Measurements from ENCODE around the gene RPLP1. TPM values are rescaled to one million over a fixed set of nuclear protein-coding genes. Genes with fewer than 3 reads are reported as not detected.

RPLP1 gene
- total and polyA plus RNA-seq, 2 of the 8 experiments (the other 6 are each of a cell fraction or from before 2014, with no cell fraction given), result 2,089 to 4,387 TPM

- H3K23ac ChIP-seq (ENCODE audit: insufficient read length), result no peak overlapping the region
- no peak overlapping the region for H2AK5ac ChIP-seq (ENCODE audit: low read depth, low read length)
- WGBS, 2 experiments (ENCODE audit: extremely low coverage in 1 of 2, insufficient coverage in 1 of 2, insufficient read length in 1 of 2, insufficient replicate concordance in 2 of 2, low coverage in 1 of 2, low lambda C conversion rate in 2 of 2, missing lambda C conversion rate in 1 of 2), result 78% methylated on average over 15 of the region's 15 CpGs; no CpG with 5 or more reads in 1 of the 2 experiments
- no peaks in the 10 kb centered on the region for H3K23me2 ChIP-seq (ENCODE audit: low read depth, low read length)
- peaks cover 0 to 2% of the 10 kb centered on the region in 2 experiments for H4K20me1 ChIP-seq (replicated peaks in 1 of 2; ENCODE audit: control insufficient read depth in 1 of 2, insufficient read depth in 2 of 2, low read length in 2 of 2)
- H4K5ac ChIP-seq (ENCODE audit: insufficient read length, low read depth, low read length), result no peak overlapping the region
- no peak overlapping the region for H3K14ac ChIP-seq (ENCODE audit: insufficient read length)
- no peaks in the 10 kb centered on the region for H3K27me3 ChIP-seq (replicated peaks in 1 of 4; ENCODE audit: control insufficient read depth in 3 of 4, extremely low read depth in 1 of 4, insufficient read depth in 3 of 4, low read length in 3 of 4)
- ChIA-PET CTCF (ENCODE audit: partially characterized antibody) (interaction anchor here (0.7 kb wide), 1 partner anchor 77 kb away, joined by 3 read pairs; no protein-coding TSS in a partner anchor), POLR2A (ENCODE audit: partially characterized antibody) (no interaction called here)
- no peaks in the 10 kb centered on the region for H3K79me1 ChIP-seq (ENCODE audit: low read depth, low read length)
- H2BK12ac ChIP-seq (ENCODE audit: low read depth, low read length), result no peak overlapping the region; the same call in 1 of the 2 replicates
- FAIRE-seq (no peak), DNase-seq (ENCODE audit: low read depth in 1 of 2, low spot score in 2 of 2) (peak in 1 of 2 experiments; percentile 17)
- H3K56ac ChIP-seq (replicated peaks; ENCODE audit: insufficient read length, low read depth, low read length), result no peak overlapping the region
- no peaks in the 10 kb centered on the region for H3K36me3 ChIP-seq (ENCODE audit: control insufficient read depth in 2 of 4, insufficient read depth in 4 of 4, low read length in 3 of 4)
- TF ChIP-seq CTCF (IDR thresholded peaks at IDR 0.05; ENCODE audit: control extremely low read depth in 1 of 3, insufficient read depth in 1 of 3, low read depth in 1 of 3, low read length in 3 of 3), result no peak
- TF ChIP-seq PHF8 (conservative IDR thresholded peaks at IDR 0.05; ENCODE audit: low read depth, low read length), result no peak
- TF ChIP-seq BACH1 (IDR thresholded peaks at IDR 0.05; ENCODE audit: low read length), result no peak
- no peak for TF ChIP-seq SP4 (IDR thresholded peaks at IDR 0.05; ENCODE audit: low read length)
- no peak for TF ChIP-seq FOSL1 (IDR thresholded peaks at IDR 0.05; ENCODE audit: insufficient read depth, low read depth, low read length)
- no peak for TF ChIP-seq HDAC6 (IDR thresholded peaks at IDR 0.05; ENCODE audit: low read depth, low read length)
- no peak for TF ChIP-seq KDM4A (IDR thresholded peaks at IDR 0.05; ENCODE audit: low read depth, low read length, severe bottlenecking)
- TF ChIP-seq SP2 (IDR thresholded peaks at IDR 0.05; ENCODE audit: low read length), result no peak
- TF ChIP-seq CBX5 (IDR thresholded peaks at IDR 0.05; ENCODE audit: low read depth, low read length), result no peak
- no peak for TF ChIP-seq RAD21 (IDR thresholded peaks at IDR 0.05 in 1 of 2, conservative IDR thresholded peaks at IDR 0.05 in 1 of 2; ENCODE audit: low read depth in 2 of 2, low read length in 2 of 2)
- H2AFZ ChIP-seq (ENCODE audit: low read length), result no peak overlapping the region
- no peak overlapping the region for H2BK5ac ChIP-seq (ENCODE audit: low read depth, low read length)
- no peaks in the 10 kb centered on the region for H3K9me3 ChIP-seq (ENCODE audit: insufficient read depth in 2 of 2, low read depth in 1 of 2, low read length in 1 of 2)
- H4K91ac ChIP-seq (replicated peaks; ENCODE audit: insufficient read length, low read length), result peak overlapping the region; percentile 66
- no peak overlapping the region for H3K4me2 ChIP-seq (ENCODE audit: insufficient read depth in 1 of 2, low read depth in 2 of 2, low read length in 2 of 2)
- no peak overlapping the region for H3K18ac ChIP-seq (ENCODE audit: extremely low read depth, low read length)
- no peak overlapping the region for H2BK15ac ChIP-seq (ENCODE audit: low read length)
- H2BK20ac ChIP-seq (ENCODE audit: low read length), result no peak overlapping the region
- H3K79me2 ChIP-seq (ENCODE audit: control insufficient read depth in 1 of 2, insufficient read depth in 2 of 2, low read length in 2 of 2), result no peaks in the 10 kb centered on the region
- no peak overlapping the region for H3K9ac ChIP-seq (replicated peaks in 1 of 4; ENCODE audit: extremely low read depth in 1 of 4, low read depth in 3 of 4, low read length in 3 of 4)
- H4K8ac ChIP-seq (ENCODE audit: extremely low read depth, insufficient read depth, low read length), result no peak overlapping the region; the same call in 1 of the 2 replicates
- no peak overlapping the region for H2BK120ac ChIP-seq (replicated peaks; ENCODE audit: low read depth, low read length)
- H3K4ac ChIP-seq (replicated peaks; ENCODE audit: insufficient read length, low read depth, low read length), result no peak overlapping the region
- H3K4me1 ChIP-seq (replicated peaks in 1 of 4; ENCODE audit: control insufficient read depth in 3 of 4, insufficient read depth in 4 of 4, low read length in 3 of 4), result peaks cover 0 to 4% (median 3%) of the 10 kb centered on the region in 4 experiments; a peak in 5 of 7 replicates
- H3K27ac ChIP-seq (ENCODE audit: low read depth, low read length), result no peak overlapping the region
- H3K4me3 ChIP-seq (ENCODE audit: extremely low read depth in 1 of 4, insufficient read depth in 2 of 4, low read depth in 3 of 4, low read length in 4 of 4), result no peak overlapping the region
Observed at GRCh38 chr15:69498282-69498681, 45.7 kb downstream of the RPLP1 start.

Data from H1 (cell line).